Measurements from ENCODE around the gene SSBP3. TPM values are rescaled to one million over a fixed set of nuclear protein-coding genes. Genes with fewer than 3 reads are reported as not detected.

SSBP3 gene
- total RNA-seq, 4 donors from 2014 or later = 28.7 to 162 (median 37.0) TPM

DNA sequence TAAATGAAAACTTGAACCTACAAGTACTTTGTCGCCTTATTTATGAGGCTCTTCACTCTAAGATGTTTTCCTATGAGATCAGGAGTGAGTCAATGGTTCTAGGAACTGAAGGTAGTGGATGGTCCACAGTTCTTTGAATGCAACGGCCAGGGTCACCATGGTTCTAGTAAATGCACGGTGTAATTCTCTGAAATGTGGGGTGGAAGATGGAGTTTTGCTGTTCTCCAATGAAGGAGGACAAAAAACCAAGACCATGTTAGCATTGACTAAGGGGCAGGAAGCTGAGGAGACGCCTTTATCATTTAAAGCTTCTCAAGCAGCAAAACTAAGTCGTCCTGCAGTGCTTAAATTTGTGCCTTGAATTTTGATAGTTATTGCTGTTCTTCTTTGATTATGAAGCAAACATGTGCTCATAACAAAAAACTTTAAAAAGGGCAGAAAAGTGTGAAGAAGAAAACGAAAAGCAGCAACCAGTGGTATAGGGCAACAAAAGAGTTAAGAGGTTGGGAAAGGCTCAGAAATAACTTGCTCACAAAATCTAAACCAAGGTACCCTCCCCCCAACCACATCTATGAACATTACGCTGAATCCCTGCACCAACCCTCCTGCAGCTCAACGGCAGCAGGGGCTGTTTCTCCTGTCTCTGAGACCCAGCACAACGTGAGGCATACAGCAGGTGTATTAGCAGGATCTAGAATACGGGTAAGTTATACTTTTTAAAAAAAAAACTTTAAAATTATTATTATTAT is 121.2 kb downstream of the SSBP3 start:
- in situ Hi-C loops (cut with MboI; ENCODE audit: low pct_ligation_motif_present in 1 of 4, low pct_unique_long_range_greater_than_20kb in 1 of 4, low sequenced_read_pairs in 3 of 4) = no loop called here
- intact Hi-C loops (cut with DNase I; ENCODE audit: low total_unique reads) = no loop called here
- peaks cover 42 to 66% (median 47%) of the 10 kb centered on the region in 4 donors for H3K4me1 ChIP-seq
- H3K27ac ChIP-seq = peak overlapping the region in 2 of 4 donors; percentile 12 to 74
- H3K36me3 ChIP-seq = no peaks in the 10 kb centered on the region
- no peak overlapping the region for H3K4me3 ChIP-seq
- H3K9me3 ChIP-seq = no peaks in the 10 kb centered on the region
- no peaks in the 10 kb centered on the region for H3K27me3 ChIP-seq
- DNase-seq = no peak
- TF ChIP-seq POLR2A (IDR thresholded peaks at IDR 0.05) (no peak), EP300 (IDR thresholded peaks at IDR 0.05; ENCODE audit: low read depth) (no peak)
- 80 to 86% methylated on average over 6 to 10 of the region's 10 CpGs for WGBS, 2 donors (ENCODE audit: low coverage in 1 of 2)

DNA sequence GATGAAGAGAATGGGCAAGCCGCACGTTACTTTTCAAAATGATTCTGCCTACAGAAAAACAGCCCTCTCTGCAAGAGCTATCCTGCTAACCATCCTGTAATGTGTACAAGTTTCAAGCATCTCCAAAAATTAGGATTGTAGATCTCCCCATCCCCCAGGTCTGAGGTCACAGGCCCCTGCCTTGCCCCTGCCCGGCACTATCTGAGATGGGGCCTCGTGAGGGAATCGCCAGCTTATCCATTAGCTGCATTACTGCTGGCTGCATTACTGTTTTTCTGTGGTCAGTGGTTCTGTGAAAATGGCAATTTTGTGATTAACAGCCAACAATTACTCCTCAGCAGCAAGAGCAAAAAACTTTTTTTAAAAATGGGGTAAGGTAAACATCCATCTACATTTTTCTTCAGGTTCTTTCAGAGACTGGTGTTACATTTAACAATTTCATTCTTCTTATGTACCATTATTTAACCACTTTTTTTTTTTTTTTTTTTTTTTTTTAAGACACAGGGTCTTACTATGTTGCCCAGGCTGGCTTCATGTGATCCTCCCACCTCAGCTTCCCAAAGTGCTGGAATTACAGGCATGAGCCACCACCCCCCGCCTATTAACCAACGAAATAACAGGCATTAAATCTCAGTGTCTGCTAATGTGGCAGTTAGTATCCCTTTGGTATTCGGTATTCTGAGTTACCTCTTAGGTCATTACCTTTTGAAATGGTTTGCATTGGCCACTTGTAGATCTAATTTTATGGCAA is 122.4 kb downstream of the SSBP3 start:
- in situ Hi-C loops (cut with MboI; ENCODE audit: low pct_ligation_motif_present in 1 of 4, low pct_unique_long_range_greater_than_20kb in 1 of 4, low sequenced_read_pairs in 3 of 4) (no loop called here), intact Hi-C loops (cut with DNase I; ENCODE audit: low total_unique reads) (no loop called here)
- Histone ChIP-seq H3K4me1 (peaks cover 42 to 64% (median 44%) of the 10 kb centered on the region in 4 donors), H3K36me3 (no peaks in the 10 kb centered on the region), H3K27me3 (no peaks in the 10 kb centered on the region), H3K27ac (no peak overlapping the region), H3K9me3 (no peaks in the 10 kb centered on the region), H3K4me3 (no peak overlapping the region)
- TF ChIP-seq POLR2AphosphoS5 (IDR thresholded peaks at IDR 0.05) = no peak
- TF ChIP-seq, protein P1, sequence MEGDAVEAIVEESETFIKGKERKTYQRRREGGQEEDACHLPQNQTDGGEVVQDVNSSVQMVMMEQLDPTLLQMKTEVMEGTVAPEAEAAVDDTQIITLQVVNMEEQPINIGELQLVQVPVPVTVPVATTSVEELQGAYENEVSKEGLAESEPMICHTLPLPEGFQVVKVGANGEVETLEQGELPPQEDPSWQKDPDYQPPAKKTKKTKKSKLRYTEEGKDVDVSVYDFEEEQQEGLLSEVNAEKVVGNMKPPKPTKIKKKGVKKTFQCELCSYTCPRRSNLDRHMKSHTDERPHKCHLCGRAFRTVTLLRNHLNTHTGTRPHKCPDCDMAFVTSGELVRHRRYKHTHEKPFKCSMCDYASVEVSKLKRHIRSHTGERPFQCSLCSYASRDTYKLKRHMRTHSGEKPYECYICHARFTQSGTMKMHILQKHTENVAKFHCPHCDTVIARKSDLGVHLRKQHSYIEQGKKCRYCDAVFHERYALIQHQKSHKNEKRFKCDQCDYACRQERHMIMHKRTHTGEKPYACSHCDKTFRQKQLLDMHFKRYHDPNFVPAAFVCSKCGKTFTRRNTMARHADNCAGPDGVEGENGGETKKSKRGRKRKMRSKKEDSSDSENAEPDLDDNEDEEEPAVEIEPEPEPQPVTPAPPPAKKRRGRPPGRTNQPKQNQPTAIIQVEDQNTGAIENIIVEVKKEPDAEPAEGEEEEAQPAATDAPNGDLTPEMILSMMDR (IDR thresholded peaks at IDR 0.05) = no peak
- DNase-seq = no peak
- 91 to 97% methylated on average over 3 to 8 of the region's 8 CpGs for WGBS, 2 donors (ENCODE audit: low coverage in 1 of 2)

DNA sequence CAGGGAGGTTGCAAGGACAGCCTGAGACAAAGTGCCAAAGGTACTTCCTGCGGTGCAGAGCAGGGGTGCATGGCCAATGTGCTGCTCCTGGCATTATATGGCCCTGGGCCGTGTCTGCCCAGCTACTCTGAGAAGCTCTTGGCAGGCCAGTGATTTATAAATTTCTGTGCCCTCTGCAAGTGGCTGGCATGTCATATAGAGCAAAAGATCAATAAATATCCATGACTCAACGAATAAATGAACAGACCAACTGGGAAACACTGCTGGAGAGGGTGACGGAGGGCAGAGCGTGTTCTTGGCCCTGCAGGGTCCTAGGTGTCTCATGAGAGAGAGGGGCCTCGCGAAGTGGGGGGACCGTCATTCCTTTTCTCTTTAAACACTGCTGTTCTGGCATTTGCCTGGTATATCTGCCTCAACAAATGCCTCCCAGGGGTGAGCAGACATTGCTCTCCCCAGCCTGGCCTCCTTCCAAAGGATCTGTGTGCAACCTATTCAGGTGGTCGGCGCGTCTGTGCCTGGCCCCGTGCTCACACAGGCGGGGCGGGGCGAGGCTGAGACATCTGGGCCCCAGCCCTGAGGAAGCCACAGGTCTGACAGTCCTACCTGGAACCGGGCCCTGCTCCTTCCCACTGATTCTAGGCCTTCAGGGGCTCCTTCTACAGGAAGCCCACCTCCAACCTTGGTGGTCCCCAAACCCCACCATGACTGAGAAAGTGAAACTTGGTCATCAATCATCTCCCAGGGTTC is 123.9 kb downstream of the SSBP3 start:
- H3K4me1 ChIP-seq = peaks cover 44 to 65% (median 48%) of the 10 kb centered on the region in 4 donors
- H3K36me3 ChIP-seq = no peaks in the 10 kb centered on the region
- H3K4me3 ChIP-seq = no peak overlapping the region
- peak; percentile 28 for DNase-seq
- TF ChIP-seq EP300 (IDR thresholded peaks at IDR 0.05; ENCODE audit: low read depth) = no peak
- TF ChIP-seq, protein P1 (IDR thresholded peaks at IDR 0.05) = no peak
- intact Hi-C loops (cut with DNase I; ENCODE audit: low total_unique reads) = no loop called here
- no peaks in the 10 kb centered on the region for H3K27me3 ChIP-seq
- in situ Hi-C loops (cut with MboI; ENCODE audit: low pct_ligation_motif_present in 1 of 4, low pct_unique_long_range_greater_than_20kb in 1 of 4, low sequenced_read_pairs in 3 of 4) = no loop called here
- H3K27ac ChIP-seq = peak overlapping the region in 2 of 4 donors; percentile 0 to 88
- no peaks in the 10 kb centered on the region for H3K9me3 ChIP-seq
- 56 to 63% methylated on average over 3 to 16 of the region's 16 CpGs for WGBS, 2 donors (ENCODE audit: low coverage in 1 of 2)

DNA sequence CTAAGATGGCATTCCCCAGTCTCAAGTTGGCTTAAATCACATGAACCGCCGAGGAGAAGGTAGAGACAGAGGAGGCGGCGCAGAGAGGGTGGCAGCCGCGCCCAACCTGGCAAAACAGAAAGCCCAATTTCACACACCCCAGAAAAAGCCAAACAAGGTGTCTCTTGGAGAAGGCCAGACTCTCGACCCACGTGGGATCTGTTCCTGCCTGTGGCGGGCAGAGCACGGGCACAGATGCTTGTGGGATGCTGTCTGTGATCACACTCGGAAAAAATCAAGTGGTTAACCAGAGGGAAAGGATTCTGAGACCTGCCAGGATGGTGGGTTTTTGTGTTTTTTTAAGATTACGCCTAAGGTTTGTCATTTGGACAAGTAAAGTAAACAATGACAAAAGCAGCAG is 125.5 kb downstream of the SSBP3 start:
- no peak for TF ChIP-seq EP300 (IDR thresholded peaks at IDR 0.05; ENCODE audit: low read depth)
- TF ChIP-seq, protein P1 (IDR thresholded peaks at IDR 0.05) = no peak
- WGBS, 2 donors (ENCODE audit: low coverage in 1 of 2) = 83 to 90% methylated on average over 5 to 12 of the region's 12 CpGs
- H3K4me1 ChIP-seq = peaks cover 46 to 65% (median 49%) of the 10 kb centered on the region in 4 donors
- intact Hi-C loops (cut with DNase I; ENCODE audit: low total_unique reads) = no loop called here
- no peaks in the 10 kb centered on the region for H3K36me3 ChIP-seq
- H3K27me3 ChIP-seq = no peaks in the 10 kb centered on the region
- no peak overlapping the region for H3K4me3 ChIP-seq
- no peak for DNase-seq
- peak overlapping the region; percentile 88 to 94 (median 89) for H3K27ac ChIP-seq
- in situ Hi-C loops (cut with MboI; ENCODE audit: low pct_ligation_motif_present in 1 of 4, low pct_unique_long_range_greater_than_20kb in 1 of 4, low sequenced_read_pairs in 3 of 4) = no loop called here
- H3K9me3 ChIP-seq = no peaks in the 10 kb centered on the region
